ENCODE data around the gene SLC36A1. TPM values are rescaled to one million over a fixed set of nuclear protein-coding genes. Genes with fewer than 3 reads are reported as not detected.

The SLC36A1 gene
- polyA plus RNA-seq, 1 of the 3 experiments (the other 2 are of a cell fraction) = 4.1 TPM

GRCh38 chr5:151523335-151523734, 75.9 kb downstream of the SLC36A1 start:
- no peaks in the 10 kb centered on the region for H3K4me1 ChIP-seq (ENCODE audit: control insufficient read depth in 1 of 2, insufficient read depth in 2 of 2, low read depth in 1 of 2, low read length in 1 of 2)
- peaks cover 10% of the 10 kb centered on the region; the same call in 1 of the 2 replicates for H3K27me3 ChIP-seq (ENCODE audit: insufficient read depth)
- POLR2A ChIA-PET = no interaction called here
- no peak overlapping the region for H3K9ac ChIP-seq
- TF ChIP-seq TCF12 (IDR thresholded peaks at IDR 0.05) (no peak), RAD21 (IDR thresholded peaks at IDR 0.05; ENCODE audit: low read length) (peak; percentile 83), CTCF (IDR thresholded peaks at IDR 0.05) (peak; percentile 65), SMC3 (IDR thresholded peaks at IDR 0.05; ENCODE audit: low read depth, low read length) (peak; percentile 68)
- no peak overlapping the region for H3K4me2 ChIP-seq
- H3K4me3 ChIP-seq (ENCODE audit: low read depth in 2 of 2, low read length in 1 of 2) = no peak overlapping the region
- no peaks in the 10 kb centered on the region for H3K9me3 ChIP-seq
- H3K9me2 ChIP-seq = no peaks in the 10 kb centered on the region
- H4K20me1 ChIP-seq (ENCODE audit: insufficient read depth) = no peaks in the 10 kb centered on the region
- H2AFZ ChIP-seq (ENCODE audit: low read depth) = no peak overlapping the region
- no CpG with 5 or more reads among the region's 2 CpGs for WGBS (ENCODE audit: low lambda C conversion rate)
- DNase-seq = peak; percentile 72
- no peaks in the 10 kb centered on the region for H3K79me2 ChIP-seq (ENCODE audit: insufficient read depth)
- H3K36me3 ChIP-seq (replicated peaks in 1 of 2; ENCODE audit: control insufficient read depth in 1 of 2, insufficient read depth in 2 of 2, low read length in 1 of 2) = no peaks in the 10 kb centered on the region
- no peak overlapping the region for H3K27ac ChIP-seq (ENCODE audit: low read depth in 2 of 2, low read length in 1 of 2)
- CTCF ChIA-PET = interaction anchor here (0.6 to 6.2 kb wide), 40 partner anchors 11 to 242 kb away, joined by 3 to 54 read pairs (median 4); partner anchors contain the start of gene SLC36A1
- H3F3A ChIP-seq (replicated peaks; ENCODE audit: insufficient read depth) = no peaks in the 10 kb centered on the region

- WGBS (ENCODE audit: low lambda C conversion rate) = 37% methylated on average over 2 of the region's 2 CpGs
- H3K9me3 ChIP-seq = no peaks in the 10 kb centered on the region
- no peaks in the 10 kb centered on the region for H3K4me1 ChIP-seq (ENCODE audit: control insufficient read depth in 1 of 2, insufficient read depth in 2 of 2, low read depth in 1 of 2, low read length in 1 of 2)
- peaks cover 10% of the 10 kb centered on the region; the same call in 1 of the 2 replicates for H3K27me3 ChIP-seq (ENCODE audit: insufficient read depth)
- DNase-seq = no peak
- ChIA-PET POLR2A (no interaction called here), CTCF (no interaction called here)
- H3K36me3 ChIP-seq (replicated peaks in 1 of 2; ENCODE audit: control insufficient read depth in 1 of 2, insufficient read depth in 2 of 2, low read length in 1 of 2) = no peaks in the 10 kb centered on the region
- H3F3A ChIP-seq (replicated peaks; ENCODE audit: insufficient read depth) = no peaks in the 10 kb centered on the region
- H3K79me2 ChIP-seq (ENCODE audit: insufficient read depth) = no peaks in the 10 kb centered on the region
- H3K27ac ChIP-seq (ENCODE audit: low read depth in 2 of 2, low read length in 1 of 2) = no peak overlapping the region
- no peak overlapping the region for H3K4me2 ChIP-seq
- H2AFZ ChIP-seq (ENCODE audit: low read depth) = no peak overlapping the region
- H4K20me1 ChIP-seq (ENCODE audit: insufficient read depth) = no peaks in the 10 kb centered on the region
- TF ChIP-seq GATA2 (CRISPR knock-in tag; IDR thresholded peaks at IDR 0.05) (no peak), FOXJ3 (CRISPR knock-in tag; IDR thresholded peaks at IDR 0.05) (no peak), MAX (IDR thresholded peaks at IDR 0.05; ENCODE audit: low read depth) (no peak), TEAD4 (IDR thresholded peaks at IDR 0.05; ENCODE audit: borderline replicate concordance, insufficient read depth) (no peak), TAF1 (IDR thresholded peaks at IDR 0.05; ENCODE audit: borderline replicate concordance, low read depth, low read length) (no peak), GABPA (IDR thresholded peaks at IDR 0.05; ENCODE audit: low read depth) (no peak), NRF1 (IDR thresholded peaks at IDR 0.05; ENCODE audit: low read depth, low read length) (no peak), MXI1 (IDR thresholded peaks at IDR 0.05; ENCODE audit: low read depth, low read length) (no peak), USF2 (IDR thresholded peaks at IDR 0.05; ENCODE audit: borderline replicate concordance, low read depth, low read length) (no peak), ZBTB33 (IDR thresholded peaks at IDR 0.05; ENCODE audit: borderline replicate concordance, low read depth) (no peak), FOXM1 (IDR thresholded peaks at IDR 0.05; ENCODE audit: low read depth) (no peak), RCOR1 (IDR thresholded peaks at IDR 0.05; ENCODE audit: low read length) (no peak), RAD21 (IDR thresholded peaks at IDR 0.05; ENCODE audit: low read length) (no peak)
- H3K9ac ChIP-seq = no peak overlapping the region
- H3K9me2 ChIP-seq = no peaks in the 10 kb centered on the region
- no peak overlapping the region for H3K4me3 ChIP-seq (ENCODE audit: low read depth in 2 of 2, low read length in 1 of 2)
Measured at GRCh38 chr5:151528153-151528552, 80.8 kb downstream of the SLC36A1 start.
